GM21528 (cell line): ENCODE data around the gene PCYOX1L.

Experiments
- ATAC-seq: cut with Tn5 transposase; IDR thresholded peaks from one replicate; pipeline ENCODE4 v1.9.1; 2021; ENCODE audit warnings: mild to moderate bottlenecking, moderate library complexity; ENCODE audit not compliant: unreplicated experiment, low FRiP score

The PCYOX1L gene

GRCh38 chr5:149333711-149334443, 24.0 kb upstream of the PCYOX1L start:
- no peak for ATAC-seq

- no peak for ATAC-seq
Measured at GRCh38 chr5:149337736-149338135, 20.1 kb upstream of the PCYOX1L start.

- no peak for ATAC-seq
Measured at GRCh38 chr5:149338364-149338763, 19.5 kb upstream of the PCYOX1L start.

- no peak for ATAC-seq
Measured at GRCh38 chr5:149340920-149341319, 16.9 kb upstream of the PCYOX1L start.

- ATAC-seq: no peak
Measured at GRCh38 chr5:149341876-149342275, 16.0 kb upstream of the PCYOX1L start.

- ATAC-seq: no peak
Measured at GRCh38 chr5:149344151-149344550, 13.7 kb upstream of the PCYOX1L start.

- peak; percentile 97 for ATAC-seq
Measured at GRCh38 chr5:149345147-149345891, 12.5 kb upstream of the PCYOX1L start, which contains the start of gene GRPEL2. GRPEL2 (plus strand) TSS chr5:149345499; CDS start chr5:149345540, 41 bp downstream.

- ATAC-seq: no peak
Measured at GRCh38 chr5:149345892-149346222, 12.0 kb upstream of the PCYOX1L start.

- ATAC-seq: no peak
Measured at GRCh38 chr5:149348518-149348917, 9.3 kb upstream of the PCYOX1L start.

- ATAC-seq: no peak
Measured at GRCh38 chr5:149349382-149349781, 8.5 kb upstream of the PCYOX1L start.

GRCh38 chr5:149352169-149352568, 5.7 kb upstream of the PCYOX1L start:
- no peak for ATAC-seq

GRCh38 chr5:149353911-149354310, 3.9 kb upstream of the PCYOX1L start:
- ATAC-seq: no peak

GRCh38 chr5:149355688-149356087, 2.2 kb upstream of the PCYOX1L start:
- ATAC-seq: no peak

- no peak for ATAC-seq
Measured at GRCh38 chr5:149356391-149356790, 1.5 kb upstream of the PCYOX1L start.

- ATAC-seq: peak; percentile 29
Measured at GRCh38 chr5:149358294-149358651, 427 bp downstream of the PCYOX1L start.

GRCh38 chr5:149358868-149359495, 1.1 kb downstream of the PCYOX1L start:
- no peak for ATAC-seq

- no peak for ATAC-seq
Measured at GRCh38 chr5:149360272-149360671, 2.4 kb downstream of the PCYOX1L start.

- no peak for ATAC-seq
Measured at GRCh38 chr5:149362541-149362940, 4.7 kb downstream of the PCYOX1L start.

- ATAC-seq: no peak
Measured at GRCh38 chr5:149363358-149363757, 5.5 kb downstream of the PCYOX1L start.

- no peak for ATAC-seq
Measured at GRCh38 chr5:149363936-149364335, 6.1 kb downstream of the PCYOX1L start.

- no peak for ATAC-seq
Measured at GRCh38 chr5:149364719-149365118, 6.9 kb downstream of the PCYOX1L start.

- no peak for ATAC-seq
Measured at GRCh38 chr5:149365418-149365817, 7.6 kb downstream of the PCYOX1L start.
